ENCODE results near the gene LEFTY2.
"Not testable (repeated sequence)": the region's sequence is repeated elsewhere in the genome, so short reads cannot be mapped to it uniquely, and the experiment has no call there.

Gene LEFTY2

GRCh38 chr1:225937048-225937968, 3.7 kb downstream of the LEFTY2 start:
- no peaks in the 10 kb centered on the region for H3K36me3 ChIP-seq (ENCODE audit: insufficient read depth, low read length)
- no peaks in the 10 kb centered on the region for H3K4me1 ChIP-seq (ENCODE audit: insufficient read depth, low read length, poor library complexity, severe bottlenecking)
- H3K27me3 ChIP-seq (ENCODE audit: insufficient read depth, low read length, poor library complexity, severe bottlenecking): no peaks in the 10 kb centered on the region
- no peak overlapping the region for H3K4me2 ChIP-seq (ENCODE audit: low read depth, low read length, poor library complexity, severe bottlenecking)
- no peak overlapping the region for H3K9ac ChIP-seq (ENCODE audit: low read depth, low read length, poor library complexity, severe bottlenecking)
- H3K79me2 ChIP-seq (ENCODE audit: insufficient read depth, low read length): no peaks in the 10 kb centered on the region
- no peaks in the 10 kb centered on the region for H3K9me2 ChIP-seq (replicated peaks; ENCODE audit: low read depth, low read length)
- H3F3A ChIP-seq (ENCODE audit: low read depth): no peaks in the 10 kb centered on the region
- H2AFZ ChIP-seq (ENCODE audit: low read length): no peak overlapping the region
- TF ChIP-seq EZH2phosphoT487 (IDR thresholded peaks at IDR 0.05; ENCODE audit: borderline replicate concordance): no peak
- TF ChIP-seq CTCF (conservative IDR thresholded peaks at IDR 0.05; ENCODE audit: low read length): no peak
- H3K4me3 ChIP-seq (ENCODE audit: low read length, poor library complexity, severe bottlenecking): no peak overlapping the region
- no peaks in the 10 kb centered on the region for H3K9me3 ChIP-seq (ENCODE audit: insufficient read depth, low read depth, low read length)
- no peaks in the 10 kb centered on the region for H4K20me1 ChIP-seq (ENCODE audit: insufficient read depth, low read length, poor library complexity, severe bottlenecking)

- Histone ChIP-seq H3K9ac (ENCODE audit: low read depth, low read length, poor library complexity, severe bottlenecking) (no peak overlapping the region), H3K4me3 (ENCODE audit: low read length, poor library complexity, severe bottlenecking) (no peak overlapping the region), H3K36me3 (ENCODE audit: insufficient read depth, low read length) (no peaks in the 10 kb centered on the region), H3K27me3 (ENCODE audit: insufficient read depth, low read length, poor library complexity, severe bottlenecking) (no peaks in the 10 kb centered on the region), H4K20me1 (ENCODE audit: insufficient read depth, low read length, poor library complexity, severe bottlenecking) (no peaks in the 10 kb centered on the region), H3K4me2 (ENCODE audit: low read depth, low read length, poor library complexity, severe bottlenecking) (no peak overlapping the region), H3K4me1 (ENCODE audit: insufficient read depth, low read length, poor library complexity, severe bottlenecking) (no peaks in the 10 kb centered on the region), H3K79me2 (ENCODE audit: insufficient read depth, low read length) (no peaks in the 10 kb centered on the region), H3K9me3 (ENCODE audit: insufficient read depth, low read depth, low read length) (no peaks in the 10 kb centered on the region), H3F3A (ENCODE audit: low read depth) (no peaks in the 10 kb centered on the region), H2AFZ (ENCODE audit: low read length) (no peak overlapping the region), H3K9me2 (replicated peaks; ENCODE audit: low read depth, low read length) (no peaks in the 10 kb centered on the region)
- TF ChIP-seq CTCF (conservative IDR thresholded peaks at IDR 0.05; ENCODE audit: low read length): no peak
These were observed 4.5 kb downstream of the LEFTY2 start for GRCh38 chr1:225936523-225936922.

- not testable (repeated sequence) for H3F3A ChIP-seq (ENCODE audit: low read depth); H3K9me2 ChIP-seq (replicated peaks; ENCODE audit: low read depth, low read length); H3K27me3 ChIP-seq (ENCODE audit: insufficient read depth, low read length, poor library complexity, severe bottlenecking); H3K36me3 ChIP-seq (ENCODE audit: insufficient read depth, low read length); H3K4me1 ChIP-seq (ENCODE audit: insufficient read depth, low read length, poor library complexity, severe bottlenecking); H2AFZ ChIP-seq (ENCODE audit: low read length); H3K9ac ChIP-seq (ENCODE audit: low read depth, low read length, poor library complexity, severe bottlenecking); H3K79me2 ChIP-seq (ENCODE audit: insufficient read depth, low read length); H3K4me2 ChIP-seq (ENCODE audit: low read depth, low read length, poor library complexity, severe bottlenecking); H3K9me3 ChIP-seq (ENCODE audit: insufficient read depth, low read depth, low read length); H4K20me1 ChIP-seq (ENCODE audit: insufficient read depth, low read length, poor library complexity, severe bottlenecking); H3K4me3 ChIP-seq (ENCODE audit: low read length, poor library complexity, severe bottlenecking)
These were observed 4.9 kb downstream of the LEFTY2 start for GRCh38 chr1:225936086-225936485.

- Histone ChIP-seq H3K79me2 (ENCODE audit: insufficient read depth, low read length) (no peaks in the 10 kb centered on the region), H3K9me2 (replicated peaks; ENCODE audit: low read depth, low read length) (no peaks in the 10 kb centered on the region), H3K4me2 (ENCODE audit: low read depth, low read length, poor library complexity, severe bottlenecking) (no peak overlapping the region), H3K9me3 (ENCODE audit: insufficient read depth, low read depth, low read length) (no peaks in the 10 kb centered on the region), H2AFZ (ENCODE audit: low read length) (no peak overlapping the region), H3K36me3 (ENCODE audit: insufficient read depth, low read length) (no peaks in the 10 kb centered on the region), H3K9ac (ENCODE audit: low read depth, low read length, poor library complexity, severe bottlenecking) (no peak overlapping the region), H3K4me1 (ENCODE audit: insufficient read depth, low read length, poor library complexity, severe bottlenecking) (no peaks in the 10 kb centered on the region), H3K27me3 (ENCODE audit: insufficient read depth, low read length, poor library complexity, severe bottlenecking) (no peaks in the 10 kb centered on the region), H4K20me1 (ENCODE audit: insufficient read depth, low read length, poor library complexity, severe bottlenecking) (no peaks in the 10 kb centered on the region), H3F3A (ENCODE audit: low read depth) (no peaks in the 10 kb centered on the region), H3K4me3 (ENCODE audit: low read length, poor library complexity, severe bottlenecking) (no peak overlapping the region)
- TF ChIP-seq CTCF (conservative IDR thresholded peaks at IDR 0.05; ENCODE audit: low read length) (no peak), EZH2phosphoT487 (IDR thresholded peaks at IDR 0.05; ENCODE audit: borderline replicate concordance) (no peak)
These were observed 6.3 kb downstream of the LEFTY2 start for GRCh38 chr1:225934711-225935110.

Data from Loucy (cell line).